Natural killer cell (primary cell): ENCODE measurements around the gene OTX2. TPM values are rescaled to one million over a fixed set of nuclear protein-coding genes. Genes with fewer than 3 reads are reported as not detected.

Experiments
- ATAC-seq, 3 donors: fragments of 150-1000 bp in 2 of 3; fragments of 200-7000 bp in 1 of 3; cut with Tn5 transposase; 1 replicate in 1 of 3; 2 replicates in 2 of 3; pipeline ENCODE4 v1.10.0; 2021; ENCODE audit warnings: mild to moderate bottlenecking in 2 of 3, moderate library complexity in 2 of 3
- DNase-seq, 2 donors: peaks; one replicate each; pipeline versions ENCODE4 v3.0.0 to v3.0.0-alpha.2; 2013 to 2021; ENCODE audit warnings: mixed read lengths in 1 of 2
- H3K27ac ChIP-seq: one replicate; pipeline ENCODE4 v1.5.1; 2013; ENCODE audit warnings: mild to moderate bottlenecking, low read length
- H3K27me3 ChIP-seq: one replicate; pipeline ENCODE4 v1.6.1; 2013; ENCODE audit warnings: low read length; ENCODE audit not compliant: control insufficient read depth, insufficient read depth
- H3K36me3 ChIP-seq: one replicate; pipeline ENCODE4 v1.6.1; 2013; ENCODE audit warnings: low read length; ENCODE audit not compliant: control insufficient read depth, insufficient read depth
- H3K4me1 ChIP-seq: one replicate; pipeline ENCODE4 v1.6.1; 2013; ENCODE audit warnings: low read length; ENCODE audit not compliant: control insufficient read depth, insufficient read depth
- H3K4me3 ChIP-seq: one replicate; pipeline ENCODE4 v1.5.1; 2013; ENCODE audit warnings: low read length
- H3K9me3 ChIP-seq: one replicate; pipeline ENCODE4 v1.6.1; 2013; ENCODE audit warnings: low read length; ENCODE audit not compliant: control insufficient read depth, insufficient read depth
- H3K27ac Mint-ChIP-seq, 2 donors: one replicate each; pipeline ENCODE4 v1.8.0; 2022; ENCODE audit warnings: mild to moderate bottlenecking in 2 of 2, mixed read lengths in 2 of 2, moderate library complexity in 1 of 2
- H3K27me3 Mint-ChIP-seq, 2 donors: one replicate each; pipeline ENCODE4 v1.8.0; 2022; ENCODE audit warnings: low read depth in 2 of 2, mixed read lengths in 2 of 2
- H3K36me3 Mint-ChIP-seq: one replicate; pipeline ENCODE4 v1.8.0; 2022; ENCODE audit warnings: mixed read lengths
- H3K4me1 Mint-ChIP-seq, 2 donors: one replicate each; pipeline ENCODE4 v1.8.0; 2022; ENCODE audit warnings: mixed read lengths in 2 of 2
- H3K4me3 Mint-ChIP-seq: one replicate; pipeline ENCODE4 v1.8.0; 2022; ENCODE audit warnings: mild to moderate bottlenecking, moderate library complexity, mixed read lengths
- H3K9me3 Mint-ChIP-seq, 2 donors: one replicate each; pipeline ENCODE4 v1.8.0; 2022; ENCODE audit warnings: mixed read lengths in 2 of 2
- WGBS: methylation state at CpG from one replicate; pipeline ENCODE4 v1.1.7; 2013; ENCODE audit warnings: missing lambda C conversion rate; ENCODE audit not compliant: insufficient coverage; 5-methylcytosine and 5-hydroxymethylcytosine counted together
- intact Hi-C: fragments of 100-400 bp; cut with micrococcal nuclease; formaldehyde crosslinking; loops from one replicate; pipeline ENCODE4 v1.14.2; 2022
- total RNA-seq, 4 donors: library from RNA; stranded (reverse); fragments of 120-200 nt in 1 of 4; gene quantifications; one replicate each; pipeline versions ENCODE4 v1.2.3 to v1.2.4, GENCODE V29; 2013 to 2022
- TF ChIP-seq, protein P1 (sequence below): fragments of 200-600 bp; IDR thresholded peaks from one replicate; pipeline ENCODE4 v1.8.0; 2022; ENCODE audit warnings: antibody characterized with exemption

OTX2 gene
- total RNA-seq, 3 donors from 2014 or later (not counting 1 experiment from before 2014, with no cell fraction given), result not detected

DNA sequence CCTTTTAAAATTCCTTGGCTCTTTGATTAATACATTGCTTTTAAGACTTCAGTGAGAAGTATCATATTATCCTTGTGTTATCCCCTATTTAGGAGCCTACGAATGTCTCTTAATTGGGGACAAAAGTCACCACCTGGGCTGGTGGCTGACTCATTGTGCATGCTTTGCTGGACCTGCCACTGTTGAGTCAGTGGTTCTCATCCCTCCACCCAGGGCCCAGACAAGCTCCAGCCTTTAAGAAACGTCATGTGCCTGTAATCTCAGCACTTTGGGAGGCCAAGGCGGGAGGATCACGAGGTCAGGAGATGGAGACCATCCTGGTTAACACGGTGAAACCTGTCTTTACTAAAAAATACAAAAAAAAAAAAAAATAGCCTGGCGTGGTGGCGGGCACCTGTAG lies 57.9 kb downstream of the OTX2 start:
- ATAC-seq (no peak), DNase-seq (no peak)
- Mint-ChIP-seq H3K36me3 (no peaks in the 10 kb centered on the region), H3K4me1 (no peaks in the 10 kb centered on the region), H3K27me3 (peaks cover 6 to 9% of the 10 kb centered on the region in 2 donors), H3K4me3 (no peak overlapping the region), H3K9me3 (no peaks in the 10 kb centered on the region), H3K27ac (no peak overlapping the region)
- no peaks in the 10 kb centered on the region for H3K36me3 ChIP-seq
- no peaks in the 10 kb centered on the region for H3K4me1 ChIP-seq
- 78% methylated on average over 6 of the region's 7 CpGs for WGBS
- H3K27me3 ChIP-seq, result no peaks in the 10 kb centered on the region
- H3K9me3 ChIP-seq, result no peaks in the 10 kb centered on the region
- intact Hi-C loops, result no loop called here
- H3K27ac ChIP-seq, result no peak overlapping the region
- H3K4me3 ChIP-seq, result no peak overlapping the region
- TF ChIP-seq, protein P1, sequence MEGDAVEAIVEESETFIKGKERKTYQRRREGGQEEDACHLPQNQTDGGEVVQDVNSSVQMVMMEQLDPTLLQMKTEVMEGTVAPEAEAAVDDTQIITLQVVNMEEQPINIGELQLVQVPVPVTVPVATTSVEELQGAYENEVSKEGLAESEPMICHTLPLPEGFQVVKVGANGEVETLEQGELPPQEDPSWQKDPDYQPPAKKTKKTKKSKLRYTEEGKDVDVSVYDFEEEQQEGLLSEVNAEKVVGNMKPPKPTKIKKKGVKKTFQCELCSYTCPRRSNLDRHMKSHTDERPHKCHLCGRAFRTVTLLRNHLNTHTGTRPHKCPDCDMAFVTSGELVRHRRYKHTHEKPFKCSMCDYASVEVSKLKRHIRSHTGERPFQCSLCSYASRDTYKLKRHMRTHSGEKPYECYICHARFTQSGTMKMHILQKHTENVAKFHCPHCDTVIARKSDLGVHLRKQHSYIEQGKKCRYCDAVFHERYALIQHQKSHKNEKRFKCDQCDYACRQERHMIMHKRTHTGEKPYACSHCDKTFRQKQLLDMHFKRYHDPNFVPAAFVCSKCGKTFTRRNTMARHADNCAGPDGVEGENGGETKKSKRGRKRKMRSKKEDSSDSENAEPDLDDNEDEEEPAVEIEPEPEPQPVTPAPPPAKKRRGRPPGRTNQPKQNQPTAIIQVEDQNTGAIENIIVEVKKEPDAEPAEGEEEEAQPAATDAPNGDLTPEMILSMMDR, result no peak

- DNase-seq, result no peak
- H3K27me3 Mint-ChIP-seq, result peaks cover 6 to 7% of the 10 kb centered on the region in 2 donors
- Histone ChIP-seq H3K27me3 (no peaks in the 10 kb centered on the region), H3K27ac (no peak overlapping the region), H3K4me1 (no peaks in the 10 kb centered on the region), H3K36me3 (no peaks in the 10 kb centered on the region), H3K4me3 (no peak overlapping the region), H3K9me3 (no peaks in the 10 kb centered on the region)
- TF ChIP-seq, protein P1, result no peak
- H3K4me3 Mint-ChIP-seq, result no peak overlapping the region
- H3K9me3 Mint-ChIP-seq, result no peaks in the 10 kb centered on the region
- 31% methylated on average over 2 of the region's 2 CpGs for WGBS
- intact Hi-C loops, result no loop called here
- no peaks in the 10 kb centered on the region for H3K36me3 Mint-ChIP-seq
- H3K4me1 Mint-ChIP-seq, result no peaks in the 10 kb centered on the region
- H3K27ac Mint-ChIP-seq, result no peak overlapping the region
- no peak for ATAC-seq
These were observed 58.8 kb downstream of the OTX2 start for GRCh38 chr14:56751471-56751870.

Other genes starting within 250 kb of the OTX2 start
- gene TMEM260, start 230.7 kb downstream of the OTX2 start, total RNA-seq, result 10 to 100 TPM; 16.7 to 21.3 (median 20.5) TPM